B cell (primary cell): ENCODE results near the gene TMEM125. TPM values are rescaled to one million over a fixed set of nuclear protein-coding genes. Genes with fewer than 3 reads are reported as not detected.

ENCODE experiments used
- ATAC-seq: fragments of 200-7000 bp; cut with Tn5 transposase; one replicate; pipeline ENCODE4 v1.10.0; 2021; ENCODE audit warnings: low read depth, mild to moderate bottlenecking, moderate number of reproducible peaks, moderate library complexity
- CTCF ChIA-PET: fragments of 350-600 bp; sonication (Branson Sonifier 250); formaldehyde crosslinking; loops from one replicate; lab custom pipeline; 2021; ENCODE audit warnings: antibody characterized with exemption, inconsistent platforms; lab: Charles Lee
- POLR2A ChIA-PET: fragments of 350-600 bp; sonication (Branson Sonifier 250); formaldehyde crosslinking; loops from one replicate; lab custom pipeline; 2021; ENCODE audit warnings: antibody characterized with exemption; lab: Charles Lee
- DNase-seq: peaks from one replicate; pipeline ENCODE4 v3.0.0; 2013
- H2AFZ ChIP-seq: 2 replicates; pipeline ENCODE4 v1.6.1; 2012; ENCODE audit warnings: mild to moderate bottlenecking, low read depth, low read length; ENCODE audit not compliant: insufficient read depth, poor library complexity, severe bottlenecking
- H3K27ac ChIP-seq, 2 donors: 1 replicate in 1 of 2; 2 replicates in 1 of 2; pipeline ENCODE4 v1.5.1; 2012 to 2013; ENCODE audit warnings: low read length in 2 of 2, mild to moderate bottlenecking in 2 of 2, moderate library complexity in 1 of 2
- H3K27me3 ChIP-seq, 4 experiments: fragments of 200-600 bp in 1 of 4; sonication (generic) in 1 of 4; replicated peaks in 1 of 4; 1 replicate in 2 of 4; 2 replicates in 2 of 4; pipeline versions ENCODE4 v1.6.1 to v1.7.0; 2013 to 2016; ENCODE audit warnings: low read length in 3 of 4, mild to moderate bottlenecking in 2 of 4, mixed read lengths in 1 of 4, moderate library complexity in 1 of 4; ENCODE audit not compliant: insufficient read depth in 4 of 4, control insufficient read depth in 3 of 4; ENCODE audit errors: control extremely low read depth in 1 of 4
- H3K36me3 ChIP-seq, 2 experiments: replicated peaks in 1 of 2; 1 replicate in 1 of 2; 2 replicates in 1 of 2; pipeline versions ENCODE4 v1.6.1 to v1.7.1; 2013; ENCODE audit warnings: low read length in 1 of 2; ENCODE audit not compliant: insufficient read depth in 2 of 2, control insufficient read depth in 1 of 2; ENCODE audit errors: control extremely low read depth in 1 of 2, extremely low read depth in 1 of 2
- H3K4me1 ChIP-seq, 2 donors: fragments of 200-600 bp in 1 of 2; sonication (generic) in 1 of 2; 1 replicate in 1 of 2; 2 replicates in 1 of 2; pipeline versions ENCODE4 v1.5.1 to v1.6.1; 2013 to 2017; ENCODE audit warnings: low read length in 2 of 2; ENCODE audit not compliant: control insufficient read depth in 2 of 2, insufficient read depth in 2 of 2
- H3K4me2 ChIP-seq: replicated peaks from 2 replicates; pipeline ENCODE3; 2012; ENCODE audit warnings: mild to moderate bottlenecking, low read depth, low read length; ENCODE audit not compliant: poor library complexity, severe bottlenecking
- H3K4me3 ChIP-seq, 5 experiments: fragments of 200-600 bp in 1 of 5; sonication (generic) in 1 of 5; 1 replicate in 3 of 5; 2 replicates in 2 of 5; pipeline versions ENCODE4 v1.5.1 to v1.7.0; 2011 to 2016; ENCODE audit warnings: low read length in 4 of 5, mild to moderate bottlenecking in 4 of 5, low read depth in 2 of 5, control low read depth in 1 of 5, moderate library complexity in 1 of 5; ENCODE audit not compliant: insufficient read depth in 1 of 5; ENCODE audit errors: control extremely low read depth in 1 of 5, extremely low read depth in 1 of 5
- H3K79me2 ChIP-seq: fragments of 200-600 bp; sonication (generic); one replicate; pipeline ENCODE4 v1.6.0; 2016; ENCODE audit warnings: low read length; ENCODE audit not compliant: control insufficient read depth, insufficient read depth
- H3K9ac ChIP-seq: fragments of 200-600 bp; sonication (generic); 2 replicates; pipeline ENCODE4 v1.6.1; 2017; ENCODE audit warnings: mild to moderate bottlenecking, low read length, moderate library complexity
- H3K9me3 ChIP-seq, 3 donors: one replicate each; pipeline versions ENCODE4 v1.6.1 to v1.7.1; 2013; ENCODE audit warnings: low read length in 2 of 3; ENCODE audit not compliant: control insufficient read depth in 2 of 3, insufficient read depth in 1 of 3; ENCODE audit errors: control extremely low read depth in 1 of 3
- H4K20me1 ChIP-seq: 2 replicates; pipeline ENCODE4 v1.6.0; 2012; ENCODE audit warnings: mild to moderate bottlenecking, low read length; ENCODE audit not compliant: insufficient read depth, control insufficient read depth, poor library complexity, severe bottlenecking
- H3K27ac Mint-ChIP-seq: one replicate; pipeline ENCODE4 v1.8.0; 2021; ENCODE audit warnings: mixed read lengths
- H3K27me3 Mint-ChIP-seq: one replicate; pipeline ENCODE4 v1.8.0; 2021; ENCODE audit warnings: mixed read lengths
- H3K4me1 Mint-ChIP-seq: one replicate; pipeline ENCODE4 v1.8.0; 2021; ENCODE audit warnings: mixed read lengths
- H3K4me3 Mint-ChIP-seq: one replicate; pipeline ENCODE4 v1.8.0; 2021; ENCODE audit warnings: mixed read lengths
- H3K9me3 Mint-ChIP-seq: one replicate; pipeline ENCODE4 v1.8.0; 2022; ENCODE audit warnings: mixed read lengths; ENCODE audit not compliant: insufficient read depth
- CTCF ChIP-seq: fragments of 200-600 bp; IDR thresholded peaks from one replicate; pipeline ENCODE4 v1.8.0; 2022; ENCODE audit warnings: antibody characterized with exemption, mild to moderate bottlenecking
- EZH2 ChIP-seq: IDR thresholded peaks from 2 replicates; pipeline ENCODE4 v1.6.1; 2012; ENCODE audit warnings: borderline replicate concordance, low read depth, mild to moderate bottlenecking, moderate library complexity, low read length; ENCODE audit not compliant: insufficient read depth, poor library complexity, severe bottlenecking
- WGBS: methylation state at CpG from one replicate; pipeline ENCODE4 v1.1.5; 2013; ENCODE audit warnings: missing lambda C conversion rate; ENCODE audit not compliant: insufficient coverage; 5-methylcytosine and 5-hydroxymethylcytosine counted together
- intact Hi-C: fragments of 100-400 bp; cut with micrococcal nuclease; formaldehyde crosslinking; loops from one replicate; pipeline ENCODE4 v1.10.0; 2022
- polyA plus RNA-seq: library from polyadenylated mRNA; depleted of rRNA; stranded (reverse); fragments of >200 nt; gene quantifications from 2 replicates; pipeline ENCODE4 v1.2.3, GENCODE V29; 2012
- total RNA-seq, 2 donors: library from RNA; stranded (reverse); fragments of 120-200 nt in 1 of 2; gene quantifications; 1 replicate in 1 of 2; 2 replicates in 1 of 2; pipeline versions ENCODE4 v1.2.3 to v1.2.4, GENCODE V29; 2013 to 2022

Gene TMEM125
- total and polyA plus RNA-seq, 2 donors (not counting 1 experiment from before 2014, with no cell fraction given): not detected

- no peaks in the 10 kb centered on the region for H3K79me2 ChIP-seq
- no peak overlapping the region for H3K27ac Mint-ChIP-seq
- no peak overlapping the region for H2AFZ ChIP-seq
- H3K4me1 Mint-ChIP-seq: no peaks in the 10 kb centered on the region
- ChIA-PET CTCF (no interaction called here), POLR2A (no interaction called here)
- H4K20me1 ChIP-seq: no peaks in the 10 kb centered on the region
- no peaks in the 10 kb centered on the region for H3K27me3 ChIP-seq
- WGBS: 94% methylated on average over 21 of the region's 24 CpGs
- H3K9ac ChIP-seq: no peak overlapping the region
- H3K27me3 Mint-ChIP-seq: no peaks in the 10 kb centered on the region
- H3K9me3 ChIP-seq: no peaks in the 10 kb centered on the region
- intact Hi-C loops: no loop called here
- no peak overlapping the region for H3K27ac ChIP-seq
- ATAC-seq (no peak), DNase-seq (no peak)
- no peaks in the 10 kb centered on the region for H3K36me3 ChIP-seq
- no peaks in the 10 kb centered on the region for H3K9me3 Mint-ChIP-seq
- H3K4me3 Mint-ChIP-seq: no peak overlapping the region
- H3K4me1 ChIP-seq: no peaks in the 10 kb centered on the region
- H3K4me3 ChIP-seq: no peak overlapping the region
- H3K4me2 ChIP-seq: no peak overlapping the region
- TF ChIP-seq CTCF (no peak), EZH2 (no peak)
Measured at GRCh38 chr1:43312663-43313515, 43.1 kb downstream of the TMEM125 start.

DNA sequence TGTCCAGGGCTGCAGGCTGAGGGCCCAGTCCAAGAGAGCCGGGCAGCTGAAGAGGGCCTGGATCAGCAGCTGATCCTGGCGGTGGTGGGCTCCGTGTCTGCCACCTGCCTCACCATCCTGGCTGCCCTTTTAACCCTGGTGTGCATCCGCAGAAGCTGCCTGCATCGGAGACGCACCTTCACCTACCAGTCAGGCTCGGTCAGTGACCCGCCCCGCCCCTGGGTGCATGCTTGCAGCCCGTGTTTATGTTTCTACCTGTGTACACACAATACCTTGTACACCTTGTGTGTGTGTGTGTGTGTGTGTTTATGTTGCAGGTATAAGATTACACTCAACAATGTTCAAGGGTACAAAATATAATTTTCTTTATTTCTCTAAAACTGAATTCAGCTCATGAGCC lies 44.0 kb downstream of the TMEM125 start:
- no peaks in the 10 kb centered on the region for H3K9me3 ChIP-seq
- no peaks in the 10 kb centered on the region for H3K27me3 ChIP-seq
- no peak overlapping the region for H3K4me2 ChIP-seq
- POLR2A ChIA-PET: no interaction called here
- H4K20me1 ChIP-seq: no peaks in the 10 kb centered on the region
- Mint-ChIP-seq H3K4me1 (no peaks in the 10 kb centered on the region), H3K27me3 (no peaks in the 10 kb centered on the region), H3K9me3 (no peaks in the 10 kb centered on the region), H3K27ac (no peak overlapping the region), H3K4me3 (no peak overlapping the region)
- no peaks in the 10 kb centered on the region for H3K79me2 ChIP-seq
- no peak overlapping the region for H2AFZ ChIP-seq
- WGBS: 94% methylated on average over 3 of the region's 10 CpGs
- no peak overlapping the region for H3K4me3 ChIP-seq
- intact Hi-C loops: no loop called here
- H3K36me3 ChIP-seq: no peaks in the 10 kb centered on the region
- CTCF ChIA-PET: no interaction called here
- DNase-seq (no peak), ATAC-seq (no peak)
- H3K4me1 ChIP-seq: no peaks in the 10 kb centered on the region
- H3K27ac ChIP-seq: no peak overlapping the region
- TF ChIP-seq EZH2 (no peak), CTCF (no peak)
- no peak overlapping the region for H3K9ac ChIP-seq
